ENCODE data around the gene TSHZ2.

The TSHZ2 gene

DNA sequence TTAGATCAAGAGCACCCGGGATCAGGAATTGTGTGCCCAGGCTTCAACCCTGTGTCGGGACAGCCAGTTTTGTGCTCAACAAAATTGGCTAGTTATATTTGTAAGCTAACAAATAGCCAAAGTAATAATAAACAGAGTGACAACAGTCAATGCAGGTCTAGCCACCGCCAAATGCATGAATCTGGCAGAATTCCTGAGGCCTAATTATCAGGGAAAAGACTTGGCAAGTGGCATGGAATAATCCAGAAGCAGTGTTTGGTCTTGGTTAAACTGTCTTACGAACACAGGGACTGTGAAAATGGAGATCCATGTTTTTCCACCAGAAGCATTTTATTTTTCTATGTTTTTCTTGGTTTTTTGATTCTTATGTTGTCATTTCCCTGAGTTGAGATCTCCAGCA, 352.7 kb downstream of the TSHZ2 start:
- Histone ChIP-seq H4K8ac (ENCODE audit: low read length) (no peak overlapping the region), H4K91ac (ENCODE audit: low read length) (no peak overlapping the region), H3K18ac (ENCODE audit: low read depth in 1 of 2, low read length in 2 of 2) (no peak overlapping the region), H3K27me3 (ENCODE audit: control insufficient read depth in 1 of 2, insufficient read depth in 1 of 2, low read length in 2 of 2) (no peaks in the 10 kb centered on the region), H3K27ac (ENCODE audit: low read length, poor library complexity, severe bottlenecking) (no peak overlapping the region), H3K4me3 (ENCODE audit: insufficient read depth in 1 of 2, low read depth in 1 of 2, low read length in 2 of 2) (no peak overlapping the region), H2BK120ac (ENCODE audit: low read depth, low read length) (no peak overlapping the region), H3K36me3 (ENCODE audit: control insufficient read depth in 1 of 2, insufficient read depth in 2 of 2, low read depth in 1 of 2, low read length in 2 of 2) (no peaks in the 10 kb centered on the region), H2AK5ac (ENCODE audit: low read length, severe bottlenecking) (no peak overlapping the region), H2AFZ (ENCODE audit: low read depth, low read length) (no peak overlapping the region), H2BK12ac (ENCODE audit: low read length in 2 of 2) (no peak overlapping the region), H3K9ac (ENCODE audit: low read length) (no peak overlapping the region), H3K4me1 (ENCODE audit: control insufficient read depth, insufficient read depth, low read depth, low read length) (no peaks in the 10 kb centered on the region), H3K9me3 (ENCODE audit: control insufficient read depth, low read length) (no peaks in the 10 kb centered on the region), H2BK5ac (ENCODE audit: low read depth, low read length, poor library complexity, severe bottlenecking) (no peak overlapping the region), H3K23ac (ENCODE audit: low read length in 2 of 2) (no peak overlapping the region), H2BK15ac (ENCODE audit: low read depth, poor library complexity, severe bottlenecking) (no peak overlapping the region), H3K79me1 (replicated peaks; ENCODE audit: low read length, poor library complexity, severe bottlenecking) (no peaks in the 10 kb centered on the region), H3K4ac (ENCODE audit: low read depth in 1 of 2, low read length in 2 of 2) (no peak overlapping the region), H3K14ac (ENCODE audit: low read length in 2 of 2) (no peak overlapping the region), H3K4me2 (ENCODE audit: low read length, poor library complexity, severe bottlenecking) (no peak overlapping the region)
- WGBS = 99% methylated on average over 3 of the region's 4 CpGs
- no peak for DNase-seq

- 82% methylated on average over 4 of the region's 4 CpGs for WGBS
- H3K4me3 ChIP-seq (ENCODE audit: insufficient read depth in 1 of 2, low read depth in 1 of 2, low read length in 2 of 2) = no peak overlapping the region
- H3K14ac ChIP-seq (ENCODE audit: low read length in 2 of 2) = no peak overlapping the region
- H3K9ac ChIP-seq (ENCODE audit: low read length) = no peak overlapping the region
- H2BK5ac ChIP-seq (ENCODE audit: low read depth, low read length, poor library complexity, severe bottlenecking) = no peak overlapping the region
- no peaks in the 10 kb centered on the region for H3K36me3 ChIP-seq (ENCODE audit: control insufficient read depth in 1 of 2, insufficient read depth in 2 of 2, low read depth in 1 of 2, low read length in 2 of 2)
- H2BK12ac ChIP-seq (ENCODE audit: low read length in 2 of 2) = no peak overlapping the region
- no peak overlapping the region for H3K4ac ChIP-seq (ENCODE audit: low read depth in 1 of 2, low read length in 2 of 2)
- no peak for DNase-seq
- H2BK120ac ChIP-seq (ENCODE audit: low read depth, low read length) = no peak overlapping the region
- no peak overlapping the region for H2AK5ac ChIP-seq (ENCODE audit: low read length, severe bottlenecking)
- no peak overlapping the region for H2BK15ac ChIP-seq (ENCODE audit: low read depth, poor library complexity, severe bottlenecking)
- H3K18ac ChIP-seq (ENCODE audit: low read depth in 1 of 2, low read length in 2 of 2) = no peak overlapping the region
- H3K4me1 ChIP-seq (ENCODE audit: control insufficient read depth, insufficient read depth, low read depth, low read length) = peaks cover 3% of the 10 kb centered on the region
- no peak overlapping the region for H4K91ac ChIP-seq (ENCODE audit: low read length)
- H4K8ac ChIP-seq (ENCODE audit: low read length) = no peak overlapping the region
- no peak overlapping the region for H3K4me2 ChIP-seq (ENCODE audit: low read length, poor library complexity, severe bottlenecking)
- no peaks in the 10 kb centered on the region for H3K79me1 ChIP-seq (replicated peaks; ENCODE audit: low read length, poor library complexity, severe bottlenecking)
- no peak overlapping the region for H3K23ac ChIP-seq (ENCODE audit: low read length in 2 of 2)
- no peak overlapping the region for H2AFZ ChIP-seq (ENCODE audit: low read depth, low read length)
- no peak overlapping the region for H3K27ac ChIP-seq (ENCODE audit: low read length, poor library complexity, severe bottlenecking)
- H3K27me3 ChIP-seq (ENCODE audit: control insufficient read depth in 1 of 2, insufficient read depth in 1 of 2, low read length in 2 of 2) = no peaks in the 10 kb centered on the region
- H3K9me3 ChIP-seq (ENCODE audit: control insufficient read depth, low read length) = no peaks in the 10 kb centered on the region
Observed at GRCh38 chr20:53328961-53329360, 356.8 kb downstream of the TSHZ2 start.

- Histone ChIP-seq H2BK15ac (ENCODE audit: low read depth, poor library complexity, severe bottlenecking) (no peak overlapping the region), H3K4me3 (ENCODE audit: insufficient read depth in 1 of 2, low read depth in 1 of 2, low read length in 2 of 2) (no peak overlapping the region), H3K27ac (ENCODE audit: low read length, poor library complexity, severe bottlenecking) (no peak overlapping the region), H3K23ac (ENCODE audit: low read length in 2 of 2) (no peak overlapping the region), H4K8ac (ENCODE audit: low read length) (no peak overlapping the region), H3K9ac (ENCODE audit: low read length) (no peak overlapping the region), H3K4ac (ENCODE audit: low read depth in 1 of 2, low read length in 2 of 2) (no peak overlapping the region), H3K18ac (ENCODE audit: low read depth in 1 of 2, low read length in 2 of 2) (no peak overlapping the region), H2AK5ac (ENCODE audit: low read length, severe bottlenecking) (no peak overlapping the region), H3K27me3 (ENCODE audit: control insufficient read depth in 1 of 2, insufficient read depth in 1 of 2, low read length in 2 of 2) (no peaks in the 10 kb centered on the region), H2AFZ (ENCODE audit: low read depth, low read length) (no peak overlapping the region), H3K36me3 (ENCODE audit: control insufficient read depth in 1 of 2, insufficient read depth in 2 of 2, low read depth in 1 of 2, low read length in 2 of 2) (no peaks in the 10 kb centered on the region), H2BK12ac (ENCODE audit: low read length in 2 of 2) (no peak overlapping the region), H2BK5ac (ENCODE audit: low read depth, low read length, poor library complexity, severe bottlenecking) (no peak overlapping the region), H3K9me3 (ENCODE audit: control insufficient read depth, low read length) (no peaks in the 10 kb centered on the region), H3K14ac (ENCODE audit: low read length in 2 of 2) (no peak overlapping the region), H3K4me2 (ENCODE audit: low read length, poor library complexity, severe bottlenecking) (no peak overlapping the region), H2BK120ac (ENCODE audit: low read depth, low read length) (no peak overlapping the region), H3K4me1 (ENCODE audit: control insufficient read depth, insufficient read depth, low read depth, low read length) (peaks cover 3% of the 10 kb centered on the region), H3K79me1 (replicated peaks; ENCODE audit: low read length, poor library complexity, severe bottlenecking) (no peaks in the 10 kb centered on the region), H4K91ac (ENCODE audit: low read length) (no peak overlapping the region)
- 88% methylated on average over 1 of the region's 1 CpG for WGBS
- no peak for DNase-seq
Observed at GRCh38 chr20:53329781-53330180, 357.6 kb downstream of the TSHZ2 start.

DNA sequence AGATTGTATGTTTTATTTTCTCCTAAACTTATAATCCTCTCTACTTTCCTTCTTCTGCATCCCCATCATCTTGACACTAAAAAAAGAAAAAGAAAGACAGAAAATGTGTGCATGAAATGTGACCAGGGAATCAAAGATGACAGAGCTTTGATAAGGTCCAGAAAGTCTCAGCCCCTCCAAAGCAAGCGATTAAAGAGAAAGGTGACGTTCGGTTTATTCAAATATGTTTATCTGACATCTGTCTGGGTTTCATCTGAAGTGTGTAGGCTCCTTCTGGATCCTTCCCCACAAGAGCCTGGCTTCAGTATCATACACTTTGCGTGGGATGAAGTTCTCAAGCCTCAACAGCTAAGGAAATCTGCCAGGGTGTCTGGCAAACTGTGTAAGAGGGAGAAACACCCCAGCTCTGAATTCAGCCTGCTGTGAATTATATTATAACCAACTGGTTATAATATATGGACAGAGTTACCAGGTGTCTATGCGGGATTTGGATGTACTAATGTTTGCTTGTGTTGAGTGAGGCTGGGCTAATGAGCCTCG, 358.5 kb downstream of the TSHZ2 start:
- Histone ChIP-seq H3K14ac (ENCODE audit: low read length in 2 of 2) (no peak overlapping the region), H3K23ac (ENCODE audit: low read length in 2 of 2) (no peak overlapping the region), H2BK15ac (ENCODE audit: low read depth, poor library complexity, severe bottlenecking) (no peak overlapping the region), H3K27ac (ENCODE audit: low read length, poor library complexity, severe bottlenecking) (no peak overlapping the region), H3K4ac (ENCODE audit: low read depth in 1 of 2, low read length in 2 of 2) (no peak overlapping the region), H4K91ac (ENCODE audit: low read length) (no peak overlapping the region), H2AK5ac (ENCODE audit: low read length, severe bottlenecking) (no peak overlapping the region), H3K4me3 (ENCODE audit: insufficient read depth in 1 of 2, low read depth in 1 of 2, low read length in 2 of 2) (peak overlapping the region in 1 of 2 experiments; percentile 48), H2AFZ (ENCODE audit: low read depth, low read length) (no peak overlapping the region), H2BK120ac (ENCODE audit: low read depth, low read length) (no peak overlapping the region), H4K8ac (ENCODE audit: low read length) (no peak overlapping the region), H3K9me3 (ENCODE audit: control insufficient read depth, low read length) (no peaks in the 10 kb centered on the region), H2BK5ac (ENCODE audit: low read depth, low read length, poor library complexity, severe bottlenecking) (no peak overlapping the region), H3K4me2 (ENCODE audit: low read length, poor library complexity, severe bottlenecking) (no peak overlapping the region), H2BK12ac (ENCODE audit: low read length in 2 of 2) (no peak overlapping the region), H3K36me3 (ENCODE audit: control insufficient read depth in 1 of 2, insufficient read depth in 2 of 2, low read depth in 1 of 2, low read length in 2 of 2) (no peaks in the 10 kb centered on the region), H3K27me3 (ENCODE audit: control insufficient read depth in 1 of 2, insufficient read depth in 1 of 2, low read length in 2 of 2) (no peaks in the 10 kb centered on the region), H3K4me1 (ENCODE audit: control insufficient read depth, insufficient read depth, low read depth, low read length) (peaks cover 3% of the 10 kb centered on the region), H3K9ac (ENCODE audit: low read length) (peak overlapping the region; percentile 65), H3K79me1 (replicated peaks; ENCODE audit: low read length, poor library complexity, severe bottlenecking) (no peaks in the 10 kb centered on the region), H3K18ac (ENCODE audit: low read depth in 1 of 2, low read length in 2 of 2) (peak overlapping the region in 1 of 2 experiments; percentile 7)
- WGBS = 87% methylated on average over 5 of the region's 6 CpGs
- DNase-seq = peak; percentile 9

Measured in mesenchymal stem cell (in vitro differentiated cells and primary cell).